Body of pancreas (tissue), 4 donors: ENCODE measurements around the gene ZNF205.

Experiments used
- POLR2A ChIP-seq, 3 donors: fragments of 450-650 bp; IDR thresholded peaks; one replicate each; pipeline ENCODE4 v1.6.1; 2016; ENCODE audit warnings: antibody characterized with exemption in 3 of 3, mild to moderate bottlenecking in 2 of 3
- TF ChIP-seq, protein P1 (sequence below), 7 experiments: fragments of 450-650 bp in 4 of 7; fragments of 200-600 bp in 3 of 7; sonication (generic) in 3 of 7; IDR thresholded peaks; one replicate each; pipeline ENCODE4 v1.5.1; 2016 to 2019; ENCODE audit warnings: antibody characterized with exemption in 7 of 7

DNA sequence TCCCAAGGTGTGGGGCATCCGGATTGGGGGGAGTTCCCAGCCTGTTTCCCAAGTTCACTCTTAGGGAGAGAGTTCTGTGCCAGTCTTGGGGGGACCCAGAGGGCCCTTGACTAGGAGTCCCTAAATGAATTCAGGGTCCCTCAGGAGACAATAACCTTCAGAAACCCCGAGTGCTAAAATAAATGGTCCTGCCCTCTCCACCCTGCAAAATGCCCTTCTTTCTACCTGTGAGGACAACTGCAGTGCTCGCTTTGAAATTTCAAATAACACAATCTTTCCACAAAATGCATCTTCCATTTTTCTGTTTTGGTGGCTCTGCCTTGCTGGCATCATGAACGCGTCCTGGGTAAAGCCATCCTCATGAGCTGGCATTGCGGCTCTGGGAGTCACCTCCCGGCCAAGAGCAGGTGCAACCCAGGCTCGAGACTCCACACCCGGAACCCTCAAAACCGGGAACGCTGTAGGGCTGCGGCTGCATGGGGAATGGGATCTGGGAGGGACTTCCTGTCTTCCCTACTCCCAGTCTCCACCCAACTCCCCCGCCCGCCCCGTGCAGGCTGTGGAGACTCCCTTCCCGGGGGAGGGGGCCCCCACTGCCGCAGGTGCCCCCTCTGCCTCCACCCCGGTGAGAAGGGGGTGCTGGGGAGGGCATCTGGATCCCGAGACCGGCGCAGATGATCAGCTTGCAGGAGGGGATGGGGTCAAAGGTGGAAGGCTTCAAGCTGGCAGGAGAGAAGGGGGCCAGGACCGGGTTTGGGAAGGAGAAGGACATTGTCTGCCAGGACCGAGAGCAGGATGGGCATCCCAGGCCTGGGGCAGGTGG is at the start of gene ZNF205:
- TF ChIP-seq, protein P1, sequence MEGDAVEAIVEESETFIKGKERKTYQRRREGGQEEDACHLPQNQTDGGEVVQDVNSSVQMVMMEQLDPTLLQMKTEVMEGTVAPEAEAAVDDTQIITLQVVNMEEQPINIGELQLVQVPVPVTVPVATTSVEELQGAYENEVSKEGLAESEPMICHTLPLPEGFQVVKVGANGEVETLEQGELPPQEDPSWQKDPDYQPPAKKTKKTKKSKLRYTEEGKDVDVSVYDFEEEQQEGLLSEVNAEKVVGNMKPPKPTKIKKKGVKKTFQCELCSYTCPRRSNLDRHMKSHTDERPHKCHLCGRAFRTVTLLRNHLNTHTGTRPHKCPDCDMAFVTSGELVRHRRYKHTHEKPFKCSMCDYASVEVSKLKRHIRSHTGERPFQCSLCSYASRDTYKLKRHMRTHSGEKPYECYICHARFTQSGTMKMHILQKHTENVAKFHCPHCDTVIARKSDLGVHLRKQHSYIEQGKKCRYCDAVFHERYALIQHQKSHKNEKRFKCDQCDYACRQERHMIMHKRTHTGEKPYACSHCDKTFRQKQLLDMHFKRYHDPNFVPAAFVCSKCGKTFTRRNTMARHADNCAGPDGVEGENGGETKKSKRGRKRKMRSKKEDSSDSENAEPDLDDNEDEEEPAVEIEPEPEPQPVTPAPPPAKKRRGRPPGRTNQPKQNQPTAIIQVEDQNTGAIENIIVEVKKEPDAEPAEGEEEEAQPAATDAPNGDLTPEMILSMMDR (IDR thresholded peaks at IDR 0.05) = peak in 3 of 7 experiments; percentile 3 to 8 (median 8)
- TF ChIP-seq POLR2A (IDR thresholded peaks at IDR 0.05) = peak in 2 of 3 donors; percentile 30 to 48
